Astrocyte (in vitro differentiated cells and primary cell): ENCODE measurements around the gene PLSCR2. TPM values are rescaled to one million over a fixed set of nuclear protein-coding genes. Genes with fewer than 3 reads are reported as not detected.
"Not testable (repeated sequence)": the region's sequence is repeated elsewhere in the genome, so short reads cannot be mapped to it uniquely, and the experiment has no call there.

Experiments used
- DNase-seq: peaks from one replicate; pipeline ENCODE4 v3.0.0-alpha.2; 2010; ENCODE audit warnings: low read depth
- FAIRE-seq: peaks from 2 replicates; lab custom pipeline; 2011; peaks lifted over from hg19 to GRCh38; lab: Jason Lieb, UNC
- H2AFZ ChIP-seq: 2 replicates; pipeline ENCODE4 v1.6.0; 2012; ENCODE audit warnings: low read depth, low read length, inconsistent platforms
- H3K27ac ChIP-seq: 2 replicates; pipeline ENCODE4 v1.5.1; 2011; ENCODE audit warnings: low read depth, low read length, inconsistent platforms
- H3K27me3 ChIP-seq: 2 replicates; pipeline ENCODE4 v1.6.0; 2011; ENCODE audit warnings: low read length, inconsistent platforms; ENCODE audit not compliant: insufficient read depth
- H3K36me3 ChIP-seq: 2 replicates; pipeline ENCODE4 v1.5.1; 2011; ENCODE audit warnings: low read length, inconsistent platforms; ENCODE audit not compliant: insufficient read depth
- H3K4me1 ChIP-seq: 2 replicates; pipeline ENCODE4 v1.5.1; 2011; ENCODE audit warnings: low read length, inconsistent platforms; ENCODE audit not compliant: insufficient read depth
- H3K4me2 ChIP-seq: 2 replicates; pipeline ENCODE4 v1.6.0; 2012; ENCODE audit warnings: low read length, inconsistent platforms
- H3K4me3 ChIP-seq: 2 replicates; pipeline ENCODE4 v1.5.1; 2011; ENCODE audit warnings: low read depth, mild to moderate bottlenecking, low read length, inconsistent platforms; ENCODE audit not compliant: insufficient read depth
- H3K79me2 ChIP-seq: 2 replicates; pipeline ENCODE4 v1.6.0; 2012; ENCODE audit warnings: mild to moderate bottlenecking, low read length, inconsistent platforms; ENCODE audit not compliant: insufficient read depth
- H3K9ac ChIP-seq: 2 replicates; pipeline ENCODE4 v1.6.0; 2012; ENCODE audit warnings: mild to moderate bottlenecking, low read length, inconsistent platforms
- H3K9me3 ChIP-seq: 2 replicates; pipeline ENCODE4 v1.5.1; 2012; ENCODE audit warnings: low read depth, mild to moderate bottlenecking, low read length, inconsistent platforms; ENCODE audit not compliant: insufficient read depth
- H4K20me1 ChIP-seq: 2 replicates; pipeline ENCODE4 v1.6.0; 2012; ENCODE audit warnings: low read length, inconsistent platforms; ENCODE audit not compliant: insufficient read depth
- H3K27ac Mint-ChIP-seq: one replicate; pipeline ENCODE4 v1.8.0; 2021; ENCODE audit warnings: mild to moderate bottlenecking, mixed read lengths; ENCODE audit not compliant: unreplicated experiment
- H3K27me3 Mint-ChIP-seq: one replicate; pipeline ENCODE4 v1.8.0; 2021; ENCODE audit warnings: low read depth, mixed read lengths; ENCODE audit not compliant: unreplicated experiment
- H3K36me3 Mint-ChIP-seq: one replicate; pipeline ENCODE4 v1.8.0; 2021; ENCODE audit warnings: low read depth, mixed read lengths; ENCODE audit not compliant: unreplicated experiment
- H3K4me1 Mint-ChIP-seq: one replicate; pipeline ENCODE4 v1.8.0; 2021; ENCODE audit warnings: low read depth, mixed read lengths; ENCODE audit not compliant: unreplicated experiment
- H3K4me3 Mint-ChIP-seq: one replicate; pipeline ENCODE4 v1.8.0; 2021; ENCODE audit warnings: mild to moderate bottlenecking, moderate library complexity, mixed read lengths; ENCODE audit not compliant: unreplicated experiment
- H3K9me3 Mint-ChIP-seq: one replicate; pipeline ENCODE4 v1.8.0; 2021; ENCODE audit warnings: mild to moderate bottlenecking, mixed read lengths; ENCODE audit not compliant: unreplicated experiment
- EZH2 ChIP-seq: IDR thresholded peaks from 2 replicates; pipeline ENCODE4 v1.6.1; 2012; ENCODE audit warnings: mild to moderate bottlenecking, low read length, inconsistent platforms; ENCODE audit not compliant: insufficient read depth
- total RNA-seq: library from RNA; stranded (reverse); gene quantifications from 2 replicates; pipeline ENCODE4 v1.2.1, GENCODE V29; 2021
- TF ChIP-seq, protein P1 (sequence below): IDR thresholded peaks from 2 replicates; pipeline ENCODE4 v1.5.1; 2011; ENCODE audit warnings: low read depth, mild to moderate bottlenecking, inconsistent platforms, low read length, moderate library complexity; ENCODE audit not compliant: insufficient read depth

PLSCR2 gene
- total RNA-seq, 1 donor from 2014 or later: not detected

GRCh38 chr3:146499701-146500100, 30.3 kb upstream of the PLSCR2 start:
- Mint-ChIP-seq H3K27me3 (no peaks in the 10 kb centered on the region), H3K36me3 (no peaks in the 10 kb centered on the region), H3K4me1 (peaks cover 27% of the 10 kb centered on the region), H3K9me3 (peaks cover 7% of the 10 kb centered on the region), H3K4me3 (no peak overlapping the region), H3K27ac (no peak overlapping the region)
- Histone ChIP-seq H4K20me1 (no peaks in the 10 kb centered on the region), H3K9me3 (no peaks in the 10 kb centered on the region), H3K27me3 (no peaks in the 10 kb centered on the region), H3K9ac (no peak overlapping the region), H3K4me1 (peaks cover 14% of the 10 kb centered on the region), H2AFZ (no peak overlapping the region), H3K36me3 (no peaks in the 10 kb centered on the region), H3K4me3 (no peak overlapping the region), H3K4me2 (no peak overlapping the region), H3K79me2 (no peaks in the 10 kb centered on the region), H3K27ac (no peak overlapping the region)
- FAIRE-seq (no peak), DNase-seq (no peak)
- TF ChIP-seq, protein P1, sequence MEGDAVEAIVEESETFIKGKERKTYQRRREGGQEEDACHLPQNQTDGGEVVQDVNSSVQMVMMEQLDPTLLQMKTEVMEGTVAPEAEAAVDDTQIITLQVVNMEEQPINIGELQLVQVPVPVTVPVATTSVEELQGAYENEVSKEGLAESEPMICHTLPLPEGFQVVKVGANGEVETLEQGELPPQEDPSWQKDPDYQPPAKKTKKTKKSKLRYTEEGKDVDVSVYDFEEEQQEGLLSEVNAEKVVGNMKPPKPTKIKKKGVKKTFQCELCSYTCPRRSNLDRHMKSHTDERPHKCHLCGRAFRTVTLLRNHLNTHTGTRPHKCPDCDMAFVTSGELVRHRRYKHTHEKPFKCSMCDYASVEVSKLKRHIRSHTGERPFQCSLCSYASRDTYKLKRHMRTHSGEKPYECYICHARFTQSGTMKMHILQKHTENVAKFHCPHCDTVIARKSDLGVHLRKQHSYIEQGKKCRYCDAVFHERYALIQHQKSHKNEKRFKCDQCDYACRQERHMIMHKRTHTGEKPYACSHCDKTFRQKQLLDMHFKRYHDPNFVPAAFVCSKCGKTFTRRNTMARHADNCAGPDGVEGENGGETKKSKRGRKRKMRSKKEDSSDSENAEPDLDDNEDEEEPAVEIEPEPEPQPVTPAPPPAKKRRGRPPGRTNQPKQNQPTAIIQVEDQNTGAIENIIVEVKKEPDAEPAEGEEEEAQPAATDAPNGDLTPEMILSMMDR: no peak
- no peak for TF ChIP-seq EZH2

DNA sequence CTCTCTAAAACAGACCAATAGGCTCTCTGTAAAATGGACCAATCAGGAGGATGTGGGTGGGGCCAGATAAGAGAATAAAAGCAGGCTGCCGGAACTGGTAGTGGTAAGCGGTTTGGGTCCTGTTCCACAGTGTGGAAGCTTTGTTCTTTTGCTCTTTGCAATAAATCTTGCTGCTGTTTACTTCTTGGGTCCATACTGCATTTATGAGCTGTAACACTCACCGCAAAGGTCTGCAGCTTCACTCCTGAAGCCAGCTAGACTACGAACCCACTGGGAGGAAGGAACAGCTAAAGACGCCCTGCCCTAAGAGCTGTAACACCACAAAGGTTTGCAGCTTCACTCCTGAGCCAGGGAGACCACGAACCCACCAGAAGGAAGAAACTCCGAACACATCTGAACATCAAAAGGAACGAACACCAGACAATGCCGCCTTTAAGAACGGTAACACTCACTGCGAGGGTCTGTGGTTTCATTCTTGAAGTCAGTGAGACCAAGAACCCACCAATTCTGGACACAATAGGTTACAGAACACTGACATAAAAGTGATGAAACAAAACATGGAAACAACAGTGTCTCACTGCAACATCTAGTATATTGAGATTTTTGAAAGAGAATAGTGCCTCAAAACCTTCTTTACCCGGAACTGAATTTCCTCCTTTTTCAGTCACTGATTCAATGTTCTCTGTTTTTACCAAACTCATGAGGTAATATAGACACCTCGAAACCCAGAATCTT, 28.8 kb upstream of the PLSCR2 start:
- no peaks in the 10 kb centered on the region for H3K9me3 ChIP-seq
- no peaks in the 10 kb centered on the region for H3K79me2 ChIP-seq
- H3K4me1 ChIP-seq: peaks cover 5% of the 10 kb centered on the region
- no peak overlapping the region for H3K4me2 ChIP-seq
- DNase-seq: no peak
- no peak for FAIRE-seq
- H2AFZ ChIP-seq: no peak overlapping the region
- Mint-ChIP-seq H3K9me3 (peaks cover 7% of the 10 kb centered on the region), H3K27me3 (no peaks in the 10 kb centered on the region), H3K4me1 (peaks cover 16% of the 10 kb centered on the region), H3K4me3 (no peak overlapping the region), H3K36me3 (no peaks in the 10 kb centered on the region), H3K27ac (no peak overlapping the region)
- no peaks in the 10 kb centered on the region for H3K36me3 ChIP-seq
- no peaks in the 10 kb centered on the region for H3K27me3 ChIP-seq
- TF ChIP-seq, protein P1: no peak
- no peak for TF ChIP-seq EZH2
- H3K9ac ChIP-seq: no peak overlapping the region
- H4K20me1 ChIP-seq: no peaks in the 10 kb centered on the region
- no peak overlapping the region for H3K4me3 ChIP-seq
- H3K27ac ChIP-seq: no peak overlapping the region

GRCh38 chr3:146497145-146497843, 27.9 kb upstream of the PLSCR2 start:
- H3K27me3 ChIP-seq, H3K9me3 ChIP-seq, H3K4me1 Mint-ChIP-seq, H4K20me1 ChIP-seq, H3K36me3 ChIP-seq, H3K4me1 ChIP-seq, FAIRE-seq, H3K4me2 ChIP-seq, H3K9ac ChIP-seq, H2AFZ ChIP-seq, H3K9me3 Mint-ChIP-seq, H3K27me3 Mint-ChIP-seq, H3K4me3 ChIP-seq, H3K4me3 Mint-ChIP-seq, H3K36me3 Mint-ChIP-seq, DNase-seq, H3K27ac ChIP-seq, H3K79me2 ChIP-seq, H3K27ac Mint-ChIP-seq: not testable (repeated sequence)
